Effector CD8-positive, alpha-beta T cell (primary cell): Measurements from ENCODE around the gene ZNF569.
"Not testable (repeated sequence)": the region's sequence is repeated elsewhere in the genome, so short reads cannot be mapped to it uniquely, and the experiment has no call there.

Experiments used
- DNase-seq: peaks from one replicate; lab custom pipeline; 2025; lab: John Stamatoyannopoulos, UW
- total RNA-seq, 4 experiments: gene quantifications; one replicate each; lab custom pipeline; 2026; lab: John Stamatoyannopoulos, UW

Gene ZNF569
- 15.6 to 25.6 (median 18.4) reads per million in 4 experiments for total RNA-seq

- DNase-seq: peak; percentile 75
Measured at GRCh38 chr19:37466798-37467607, at the start of gene ZNF569. Gene ZNF569, minus strand, starts transcription at chr19:37467444. Its CDS starts 22,523 bp downstream, at chr19:37444921.

- no peak for DNase-seq
Measured at GRCh38 chr19:37513397-37513796, 46.2 kb upstream of the ZNF569 start.

- DNase-seq: no peak
Measured at GRCh38 chr19:37511821-37512220, 44.6 kb upstream of the ZNF569 start.

DNA sequence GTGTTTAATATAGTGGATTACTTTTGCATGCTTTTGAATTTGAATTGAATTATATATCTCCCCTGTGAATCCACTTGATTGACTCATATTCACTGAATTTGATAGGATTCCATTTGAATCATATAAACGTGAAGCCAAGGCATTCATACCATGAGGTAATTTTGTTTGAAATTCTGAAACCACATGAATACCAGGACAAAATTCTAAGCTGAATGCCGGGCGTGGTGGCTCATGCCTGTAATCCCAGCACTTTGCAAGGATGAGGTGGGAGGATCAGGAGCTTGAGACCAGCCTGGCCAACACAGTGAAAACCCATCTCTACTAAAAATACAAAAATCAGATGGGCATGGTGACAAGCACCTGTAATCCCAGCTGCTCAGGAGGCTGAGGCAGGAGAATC, 43.9 kb upstream of the ZNF569 start:
- DNase-seq: no peak

DNA sequence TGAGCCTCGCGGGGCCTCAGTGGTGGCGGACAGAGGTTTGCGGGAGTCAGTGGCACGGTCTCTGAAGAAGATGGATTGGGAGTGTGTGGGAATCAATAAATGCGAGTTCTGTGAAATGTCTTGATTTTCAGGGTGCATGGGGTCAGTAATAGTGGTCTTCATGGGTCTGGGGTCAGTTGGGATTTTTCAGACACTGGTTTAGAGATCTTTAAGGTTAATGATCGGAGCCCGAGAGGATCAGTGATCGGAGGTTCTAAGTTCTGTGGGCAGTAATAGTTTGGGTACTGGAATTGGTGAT, 39.9 kb upstream of the ZNF569 start:
- no peak for DNase-seq

DNA sequence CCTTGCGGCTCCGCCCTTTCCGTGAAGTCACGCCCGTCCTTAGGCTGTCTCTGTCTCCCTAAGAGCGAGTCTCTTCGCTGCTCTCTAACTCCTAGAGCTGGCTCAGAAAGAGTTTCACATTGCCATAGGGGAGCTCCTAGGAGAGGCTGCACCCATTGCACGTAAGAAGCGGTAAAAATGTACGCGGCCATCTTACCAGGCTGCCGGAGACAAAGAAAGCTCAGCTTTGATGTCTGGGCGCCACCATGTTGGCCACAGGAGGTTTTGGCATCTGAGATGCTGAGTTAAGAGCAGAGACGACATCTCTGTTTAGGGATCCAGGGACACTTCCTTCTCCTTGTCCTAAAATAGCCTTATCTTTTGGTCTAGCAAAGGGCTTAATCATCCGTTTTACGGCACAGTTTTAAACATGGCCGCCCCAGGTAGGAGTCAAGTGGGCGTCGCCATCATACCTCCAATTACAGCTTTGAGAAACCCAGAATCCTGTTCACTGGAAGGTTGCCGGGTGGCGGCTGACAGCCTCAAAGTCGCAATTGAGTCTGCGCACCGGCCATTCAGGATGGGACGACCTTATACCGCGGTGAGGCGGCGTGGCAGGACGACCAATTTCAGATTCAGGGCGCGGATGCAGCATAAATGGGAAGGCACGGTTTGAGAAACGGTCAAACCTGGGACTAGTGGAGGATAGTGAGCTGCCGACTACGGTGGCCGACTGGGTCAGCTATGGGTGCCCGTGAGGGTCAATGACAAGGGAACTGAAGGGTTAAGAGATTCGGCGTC, 39.3 kb upstream of the ZNF569 start, which contains the start of gene ZNF793:
Gene ZNF793 (plus strand): TSS at position 553 of the 780 bp plus-strand sequence. CDS start 16,501 bp downstream, outside the sequence.
- DNase-seq: peak; percentile 64

DNA sequence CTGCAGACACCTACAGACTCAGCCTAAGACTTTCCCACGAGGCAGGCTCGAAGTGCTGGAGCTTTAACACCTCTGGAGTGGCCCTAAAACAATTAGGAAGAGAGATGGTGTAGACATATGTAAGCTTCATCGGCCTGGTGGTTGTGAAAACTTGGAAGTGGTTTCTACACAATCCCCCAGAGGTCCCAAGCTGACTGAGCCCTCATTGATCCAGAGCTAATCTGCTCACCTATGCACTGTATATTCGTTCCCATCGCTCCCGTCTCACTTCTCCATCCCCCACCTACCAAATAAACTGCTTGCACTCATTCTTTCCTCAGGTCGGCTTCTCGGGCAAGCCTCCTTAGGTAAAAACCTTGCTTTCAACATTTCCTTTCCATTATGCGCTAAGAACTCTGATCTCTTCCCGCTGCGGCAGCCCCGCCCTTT, 38.7 kb upstream of the ZNF569 start:
- no peak for DNase-seq

GRCh38 chr19:37492213-37492612, 25.0 kb upstream of the ZNF569 start:
- no peak for DNase-seq

GRCh38 chr19:37484406-37485168, 17.3 kb upstream of the ZNF569 start:
- DNase-seq: no peak

- DNase-seq: no peak
Measured at GRCh38 chr19:37472165-37472564, 4.9 kb upstream of the ZNF569 start.

- no peak for DNase-seq
Measured at GRCh38 chr19:37470216-37470615, 3.0 kb upstream of the ZNF569 start.

DNA sequence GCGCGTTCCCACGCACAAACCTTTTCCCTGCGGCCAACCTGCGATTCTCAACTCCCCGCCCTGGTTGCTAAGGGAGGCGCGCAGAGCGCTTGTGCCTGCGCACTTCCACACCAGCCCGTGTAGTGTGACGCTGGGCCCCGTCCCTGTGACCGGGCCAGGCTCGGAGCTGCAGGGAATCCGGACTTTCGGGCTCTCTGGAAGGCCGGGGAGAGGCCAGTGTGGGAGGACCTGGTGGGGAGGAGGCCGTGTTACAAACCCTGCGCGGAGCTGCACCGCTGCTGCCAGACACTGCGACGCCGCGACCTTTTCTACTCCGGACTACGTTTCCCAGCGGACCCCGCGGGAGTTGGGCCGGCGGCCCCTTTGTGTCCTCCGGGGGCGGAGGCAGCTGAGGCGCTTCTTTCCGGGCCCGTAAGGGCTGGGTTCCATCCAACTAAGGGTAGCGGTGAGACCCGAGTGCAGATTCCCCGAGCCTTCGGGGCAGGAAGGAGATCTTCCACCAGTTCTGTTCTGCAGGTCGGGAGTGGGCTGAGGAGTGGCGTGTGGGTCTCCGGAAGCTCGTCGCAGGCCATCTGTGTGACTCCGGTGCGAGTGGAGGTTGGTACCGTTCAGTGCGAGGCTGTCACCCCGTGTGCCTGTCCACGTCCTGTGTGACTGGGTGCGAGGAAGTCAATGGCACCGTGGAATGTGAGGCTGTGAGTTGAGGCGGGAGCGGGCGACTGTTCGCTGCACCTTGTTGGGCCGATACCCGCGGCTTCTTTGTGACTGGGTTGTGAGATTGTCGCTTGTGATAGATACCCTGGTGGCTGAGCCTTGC, 1.9 kb upstream of the ZNF569 start, which contains the start of gene ZNF570:
Gene ZNF570 (plus strand): TSS at position 396 of the 817 bp plus-strand sequence. CDS start 999 bp downstream, outside the sequence.
- DNase-seq: peak; percentile 77

DNA sequence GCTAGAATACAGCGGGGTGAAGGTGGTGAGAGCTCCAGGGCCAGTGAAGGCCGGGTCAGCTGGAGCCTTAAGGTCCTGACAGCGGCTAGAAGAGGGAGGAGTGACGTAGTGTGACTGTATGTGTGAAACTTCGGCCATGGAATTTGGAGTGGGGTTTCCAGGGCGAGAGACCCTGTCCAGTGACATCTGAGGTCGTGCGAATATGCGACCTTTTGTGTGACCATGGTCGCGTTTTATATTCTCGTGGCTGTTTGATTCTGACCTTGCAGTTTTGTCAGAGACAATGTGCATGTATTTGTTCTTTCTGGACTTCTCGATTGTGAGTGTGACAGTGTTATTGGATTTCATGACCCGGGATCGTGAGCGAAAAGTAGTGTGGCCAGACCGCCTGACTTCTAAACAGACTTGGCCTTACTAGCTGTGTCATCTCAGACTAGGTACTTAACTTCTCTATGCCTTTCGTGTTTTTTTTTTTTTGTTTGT, 405 bp upstream of the ZNF569 start:
- DNase-seq: no peak

GRCh38 chr19:37466277-37466797, 907 bp downstream of the ZNF569 start:
- no peak for DNase-seq

DNA sequence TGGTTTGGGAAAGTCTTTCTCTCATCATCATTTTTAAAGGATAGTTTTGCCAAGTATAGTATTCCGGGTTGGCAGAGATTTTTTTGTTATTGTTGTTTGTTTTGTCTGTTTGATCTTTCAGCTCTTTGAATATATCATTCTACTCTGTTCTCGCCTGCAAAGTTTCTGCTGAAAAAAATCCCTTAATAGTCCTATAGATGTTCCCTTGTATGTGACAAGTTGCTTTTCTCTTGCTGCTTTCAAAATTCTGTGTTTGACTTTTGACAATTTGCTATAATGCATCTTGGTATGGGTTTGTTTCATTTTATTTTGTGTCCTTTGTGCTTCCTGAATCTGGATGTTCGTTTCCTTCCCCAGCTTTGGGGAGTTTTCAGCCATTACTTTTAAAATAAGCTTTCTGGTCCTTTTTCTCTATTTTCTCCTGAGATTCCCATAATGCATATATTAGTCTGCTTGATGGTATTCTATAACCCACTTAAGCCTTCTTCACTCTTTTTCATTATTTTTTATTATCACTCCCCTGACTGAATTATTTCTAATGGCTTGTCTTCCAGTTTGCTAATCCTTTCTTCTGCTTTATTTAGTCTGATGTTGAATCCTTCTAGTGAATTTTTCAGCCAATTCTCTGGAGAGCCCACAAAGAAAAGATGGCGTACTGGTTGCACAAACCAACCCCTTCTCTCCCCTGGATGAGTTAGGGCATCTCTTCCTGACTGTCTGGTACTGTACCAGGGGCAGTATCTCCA, 14.6 kb downstream of the ZNF569 start:
- no peak for DNase-seq

- no peak for DNase-seq
Measured at GRCh38 chr19:37413313-37414084, 53.7 kb downstream of the ZNF569 start.

GRCh38 chr19:37412700-37413099, 54.5 kb downstream of the ZNF569 start:
- DNase-seq: no peak

- DNase-seq: not testable (repeated sequence)
Measured at GRCh38 chr19:37406140-37406846, 61.0 kb downstream of the ZNF569 start.

- DNase-seq: no peak
Measured at GRCh38 chr19:37403403-37403802, 63.8 kb downstream of the ZNF569 start.
